Body of pancreas (tissue), 4 donors: ENCODE results near the gene ZKSCAN1. TPM values are rescaled to one million over a fixed set of nuclear protein-coding genes. Genes with fewer than 3 reads are reported as not detected.
"Not testable (repeated sequence)": the region's sequence is repeated elsewhere in the genome, so short reads cannot be mapped to it uniquely, and the experiment has no call there.

Experiments used
- ATAC-seq: fragments of 150-250 bp; one replicate; pipeline ENCODE4 v1.9.1; 2016
- DNase-seq, 4 donors: peaks; one replicate each; pipeline ENCODE4 v3.0.0-alpha.2; 2019
- H3K27ac ChIP-seq, 4 donors: fragments of 200-600 bp; sonication (generic); 1 replicate in 3 of 4; 2 replicates in 1 of 4; pipeline versions ENCODE4 v1.5.1 to v1.6.1; 2016 to 2019; ENCODE audit warnings: mild to moderate bottlenecking in 1 of 4, mixed read lengths in 1 of 4, moderate library complexity in 1 of 4
- H3K27me3 ChIP-seq, 2 donors: fragments of 200-600 bp; sonication (generic); one replicate each; pipeline ENCODE4 v1.6.0; 2016; ENCODE audit warnings: mild to moderate bottlenecking in 1 of 2
- H3K36me3 ChIP-seq, 2 donors: fragments of 200-600 bp; sonication (generic); replicated peaks in 1 of 2; 2 replicates each; pipeline ENCODE4 v1.5.1; 2016; ENCODE audit warnings: low read depth in 2 of 2; ENCODE audit not compliant: insufficient read depth in 1 of 2
- H3K4me1 ChIP-seq: fragments of 200-600 bp; sonication (generic); one replicate; pipeline ENCODE4 v1.6.0; 2016
- H3K4me3 ChIP-seq, 2 donors: fragments of 200-600 bp; sonication (generic); 1 replicate in 1 of 2; 2 replicates in 1 of 2; pipeline ENCODE4 v1.5.1; 2016 to 2019
- H3K9me3 ChIP-seq, 3 donors: fragments of 200-600 bp; sonication (generic); 1 replicate in 2 of 3; 2 replicates in 1 of 3; pipeline ENCODE4 v1.5.1; 2016
- CTCF ChIP-seq, 7 experiments: fragments of 450-650 bp in 4 of 7; fragments of 200-600 bp in 3 of 7; sonication (generic) in 3 of 7; IDR thresholded peaks; one replicate each; pipeline ENCODE4 v1.5.1; 2016 to 2019; ENCODE audit warnings: antibody characterized with exemption in 7 of 7
- POLR2A ChIP-seq, 3 donors: fragments of 450-650 bp; IDR thresholded peaks; one replicate each; pipeline ENCODE4 v1.6.1; 2016; ENCODE audit warnings: antibody characterized with exemption in 3 of 3, mild to moderate bottlenecking in 2 of 3
- WGBS, 2 donors: methylation state at CpG; one replicate each; pipeline ENCODE4 v1.1.5; 2017; 5-methylcytosine and 5-hydroxymethylcytosine counted together
- intact Hi-C: fragments of 100-400 bp; cut with DNase I; formaldehyde crosslinking; loops from one replicate; pipeline ENCODE4 v1.15.1; 2023
- total RNA-seq, 2 donors: library from RNA; depleted of rRNA; stranded (reverse); fragments of >200 nt; gene quantifications; one replicate each; pipeline ENCODE4 v1.1.0, GENCODE V29; 2016

The ZKSCAN1 gene
- total RNA-seq, 2 donors from 2014 or later = 31.6 to 40.2 TPM

GRCh38 chr7:99984593-99984992, 30.8 kb upstream of the ZKSCAN1 start:
- Histone ChIP-seq H3K4me1 (no peaks in the 10 kb centered on the region), H3K36me3 (no peaks in the 10 kb centered on the region), H3K27me3 (no peaks in the 10 kb centered on the region), H3K9me3 (no peaks in the 10 kb centered on the region), H3K27ac (no peak overlapping the region), H3K4me3 (no peak overlapping the region)
- intact Hi-C loops = no loop called here
- no peak for ATAC-seq
- no peak for DNase-seq
- no peak for TF ChIP-seq CTCF (IDR thresholded peaks at IDR 0.05)
- TF ChIP-seq POLR2A (IDR thresholded peaks at IDR 0.05) = no peak
- WGBS, 2 donors = 13 to 42% methylated on average over 2 of the region's 2 CpGs

- H3K27me3 ChIP-seq, intact Hi-C loops, H3K9me3 ChIP-seq, ATAC-seq, DNase-seq, H3K27ac ChIP-seq, H3K4me1 ChIP-seq, H3K36me3 ChIP-seq, H3K4me3 ChIP-seq: not testable (repeated sequence)
- WGBS, 2 donors = 65 to 67% methylated on average over 12 to 14 of the region's 14 CpGs
These were observed 28.1 kb upstream of the ZKSCAN1 start for GRCh38 chr7:99987306-99987705.

DNA sequence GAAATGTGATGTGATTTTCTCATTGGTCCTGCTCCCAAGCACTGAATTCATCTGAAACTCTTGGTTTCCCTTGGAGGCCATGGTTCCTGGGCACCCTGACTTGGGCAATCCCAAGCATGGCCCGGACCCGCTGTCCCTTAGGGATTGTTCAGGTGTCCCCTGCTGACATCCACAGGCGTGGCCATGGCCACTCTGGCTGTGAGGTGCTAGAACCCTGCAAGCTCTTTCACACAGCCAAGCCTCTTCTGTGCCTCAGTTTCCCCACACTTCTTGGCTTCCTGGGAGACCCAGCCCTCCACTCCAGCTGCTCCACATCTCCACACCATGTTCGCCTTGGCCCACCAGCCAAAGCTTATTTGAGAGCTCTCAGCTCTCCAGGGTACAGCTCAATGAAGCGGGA, 27.6 kb upstream of the ZKSCAN1 start:
- Histone ChIP-seq H3K36me3 (no peaks in the 10 kb centered on the region), H3K4me1 (peaks cover 8% of the 10 kb centered on the region), H3K27ac (no peak overlapping the region), H3K4me3 (no peak overlapping the region), H3K9me3 (no peaks in the 10 kb centered on the region), H3K27me3 (no peaks in the 10 kb centered on the region)
- intact Hi-C loops = no loop called here
- TF ChIP-seq POLR2A (IDR thresholded peaks at IDR 0.05) (no peak), CTCF (IDR thresholded peaks at IDR 0.05) (no peak)
- WGBS, 2 donors = 68 to 72% methylated on average over 5 of the region's 5 CpGs
- ATAC-seq (no peak), DNase-seq (no peak)

DNA sequence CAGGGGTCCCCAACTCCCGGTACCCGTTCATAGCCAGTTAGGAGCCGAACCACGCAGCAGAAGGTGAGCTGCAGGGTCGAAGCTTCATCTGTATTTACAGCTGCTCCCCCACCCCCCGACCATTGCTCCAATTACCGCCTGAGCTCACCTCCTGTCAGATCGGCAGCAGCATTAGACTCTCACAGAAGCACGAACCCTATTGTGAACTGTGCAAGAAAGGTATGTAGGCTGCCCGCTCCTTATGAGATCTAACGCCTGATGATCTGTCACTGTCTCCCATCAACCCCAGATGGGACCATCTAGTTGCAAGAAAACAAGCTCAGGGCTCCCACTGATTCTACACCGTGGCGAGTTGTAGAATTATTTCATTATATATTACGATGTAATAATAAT, 24.9 kb upstream of the ZKSCAN1 start:
- intact Hi-C loops = loop anchor here (5.0 kb wide), 1 partner anchor 62 kb away; no protein-coding TSS in a partner anchor
- TF ChIP-seq POLR2A (IDR thresholded peaks at IDR 0.05) (no peak), CTCF (IDR thresholded peaks at IDR 0.05) (no peak)
- no peak for ATAC-seq
- 45 to 48% methylated on average over 9 to 14 of the region's 14 CpGs for WGBS, 2 donors
- H3K4me1 ChIP-seq = peaks cover 18% of the 10 kb centered on the region
- no peak for DNase-seq
- no peak overlapping the region for H3K27ac ChIP-seq
- H3K4me3 ChIP-seq = no peak overlapping the region
- H3K36me3 ChIP-seq = no peaks in the 10 kb centered on the region
- no peaks in the 10 kb centered on the region for H3K9me3 ChIP-seq
- no peaks in the 10 kb centered on the region for H3K27me3 ChIP-seq

- ATAC-seq = not testable (repeated sequence)
- intact Hi-C loops = loop anchor here (5.0 kb wide), 1 partner anchor 61 kb away; no protein-coding TSS in a partner anchor
These were observed 23.9 kb upstream of the ZKSCAN1 start for GRCh38 chr7:99991543-99991942.

DNA sequence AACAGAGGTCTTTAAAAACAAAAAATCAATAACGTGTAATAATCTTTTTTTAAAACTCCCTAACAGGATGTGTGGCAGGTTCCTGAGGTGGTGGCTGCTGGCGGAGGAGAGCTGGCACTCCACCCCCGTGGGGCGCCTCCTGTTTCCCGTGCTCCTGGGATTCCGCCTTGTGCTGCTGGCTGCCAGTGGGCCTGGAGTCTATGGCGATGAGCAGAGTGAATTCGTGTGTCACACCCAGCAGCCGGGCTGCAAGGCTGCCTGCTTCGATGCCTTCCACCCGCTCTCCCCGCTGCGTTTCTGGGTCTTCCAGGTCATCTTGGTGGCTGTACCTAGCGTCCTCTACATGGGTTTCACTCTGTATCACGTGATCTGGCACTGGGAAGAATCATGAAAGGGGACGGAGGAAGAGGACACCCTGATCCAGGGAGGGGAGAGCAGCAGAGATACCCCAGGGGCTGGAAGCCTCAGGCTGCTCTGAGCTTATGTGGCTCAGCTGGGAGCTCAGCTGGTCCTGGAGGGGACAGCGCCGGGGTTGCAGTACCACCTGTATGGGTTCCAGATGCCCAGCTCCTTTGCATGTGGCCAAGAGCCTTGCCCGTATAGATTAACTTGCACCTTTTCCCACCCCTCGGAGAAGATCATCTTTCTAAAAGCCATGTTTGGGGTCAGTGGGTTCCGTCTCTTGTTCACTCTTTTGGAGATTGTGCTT, 22.9 kb upstream of the ZKSCAN1 start:
- WGBS, 2 donors = 49 to 65% methylated on average over 15 to 20 of the region's 21 CpGs
- no peaks in the 10 kb centered on the region for H3K9me3 ChIP-seq
- H3K4me3 ChIP-seq = no peak overlapping the region
- no peak overlapping the region for H3K27ac ChIP-seq
- DNase-seq (no peak), ATAC-seq (no peak)
- intact Hi-C loops = loop anchor here (5.0 kb wide), 1 partner anchor 60 kb away; no protein-coding TSS in a partner anchor
- H3K4me1 ChIP-seq = peaks cover 26% of the 10 kb centered on the region
- no peaks in the 10 kb centered on the region for H3K27me3 ChIP-seq
- TF ChIP-seq POLR2A (IDR thresholded peaks at IDR 0.05) (no peak), CTCF (IDR thresholded peaks at IDR 0.05) (no peak)
- H3K36me3 ChIP-seq = no peaks in the 10 kb centered on the region

More at GRCh38 chr7:99991543-99991942, 23.9 kb upstream of the ZKSCAN1 start:
- H3K27ac ChIP-seq, H3K36me3 ChIP-seq, H3K27me3 ChIP-seq, H3K4me3 ChIP-seq, DNase-seq, H3K9me3 ChIP-seq: not testable (repeated sequence)
- 40 to 57% methylated on average over 5 to 6 of the region's 6 CpGs for WGBS, 2 donors
- H3K4me1 ChIP-seq = peaks cover 18% of the 10 kb centered on the region
